GM10847 (cell line): Measurements from ENCODE around the gene GPX6.

Experiments used
- POLR2A ChIP-seq: IDR thresholded peaks from 2 replicates; pipeline ENCODE4 v1.6.1; 2011; ENCODE audit not compliant: insufficient read length; ENCODE audit errors: extremely low read depth

GPX6 gene

DNA sequence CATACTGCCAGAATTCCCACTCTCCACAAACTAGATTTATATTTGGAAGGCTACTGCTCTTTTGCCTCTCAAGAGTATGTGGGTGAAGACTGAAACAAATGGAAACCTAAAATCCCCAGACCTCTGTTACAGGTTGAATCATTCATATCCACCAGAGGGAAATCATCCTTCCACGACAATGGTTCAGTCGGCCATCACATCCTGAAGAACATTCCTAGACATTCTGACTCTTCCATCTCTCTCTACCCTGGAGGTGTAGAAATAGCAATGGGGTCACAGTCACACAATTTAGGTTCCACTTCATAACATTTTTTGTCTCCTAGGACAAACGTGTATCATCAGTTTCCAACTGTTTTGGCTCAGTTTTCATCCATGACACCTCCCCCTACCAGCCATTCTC, 18.7 kb upstream of the GPX6 start:
- no peak for TF ChIP-seq POLR2A

DNA sequence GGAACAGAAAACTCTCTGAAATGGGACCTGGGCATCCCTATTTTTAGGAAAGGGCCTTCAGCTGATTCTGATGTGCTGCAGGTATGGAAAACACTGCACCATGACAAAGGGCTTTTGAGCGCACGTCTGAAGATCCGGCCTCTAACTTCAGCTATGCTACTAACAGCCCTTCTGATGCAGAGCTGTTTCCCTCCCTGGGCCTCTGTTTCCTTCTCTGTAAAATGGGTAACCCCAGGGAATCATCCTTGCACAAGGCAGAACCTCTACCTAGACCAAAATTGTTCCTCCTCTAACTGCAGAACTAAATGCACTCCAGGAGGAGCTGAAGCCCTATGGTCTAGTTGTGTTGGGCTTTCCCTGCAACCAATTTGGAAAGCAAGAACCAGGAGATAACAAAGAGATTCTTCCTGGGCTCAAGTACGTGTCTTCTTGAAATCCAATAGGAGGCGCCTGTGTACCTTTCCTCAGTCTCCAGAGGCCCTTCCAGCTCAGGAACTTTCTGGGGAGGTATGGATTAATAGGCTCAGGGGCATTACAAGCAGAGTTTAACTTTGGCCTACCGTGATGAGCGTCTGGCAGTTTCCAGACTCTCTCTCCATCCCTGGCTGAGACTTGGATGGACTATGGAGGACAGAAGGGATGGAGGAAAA, 16.0 kb upstream of the GPX6 start:
- TF ChIP-seq POLR2A: no peak

DNA sequence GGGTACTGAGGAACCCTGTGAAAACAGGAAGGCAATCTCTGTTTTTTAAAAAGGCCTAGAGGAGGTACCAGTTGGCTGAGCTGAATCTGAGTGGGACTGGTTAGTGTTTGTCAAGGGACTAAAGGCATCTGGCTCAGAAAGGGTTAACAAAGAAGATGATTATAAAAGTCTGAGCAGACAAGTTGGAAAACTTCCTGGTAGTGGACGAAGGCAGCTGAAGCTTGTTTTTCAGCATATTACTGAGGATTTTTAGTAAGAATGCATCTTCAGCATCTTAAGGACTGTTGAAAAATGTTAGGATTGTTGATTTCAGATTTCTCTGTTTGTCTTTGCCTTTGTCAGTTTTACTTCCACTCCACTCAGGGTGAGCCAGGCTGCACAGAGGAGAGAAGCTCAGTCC, 15.2 kb upstream of the GPX6 start:
- TF ChIP-seq POLR2A: no peak

DNA sequence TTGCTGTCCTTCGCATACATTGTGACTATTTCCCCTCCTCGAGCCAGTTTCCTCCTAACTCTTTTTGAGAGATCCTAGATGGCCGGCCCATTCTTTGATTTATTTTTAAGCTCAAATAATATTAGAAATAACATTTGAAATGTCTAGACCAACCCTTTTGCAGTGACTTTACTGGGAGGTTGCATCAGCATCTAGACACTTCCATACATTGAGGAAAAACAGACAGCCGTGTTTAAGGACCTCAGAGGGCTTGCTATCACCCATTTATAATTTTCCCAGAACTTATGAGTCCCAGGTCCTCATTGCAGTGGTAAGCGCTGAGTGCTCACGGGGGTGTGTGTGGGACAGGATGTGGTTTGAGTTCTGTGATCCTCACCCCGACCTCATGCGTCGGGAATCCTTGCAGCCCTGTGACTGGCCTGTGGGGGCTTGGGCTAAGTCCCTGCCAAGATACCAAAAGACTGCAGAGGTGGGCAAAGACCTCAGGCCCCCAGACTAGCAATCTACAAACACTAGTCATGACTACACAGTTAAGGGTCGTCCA, 10.0 kb upstream of the GPX6 start, which contains the start of gene GPX5:
TSS of gene GPX5 (plus strand) at position 386 of the 544 bp plus-strand sequence. CDS start at position 519, 133 bp downstream.
- no peak for TF ChIP-seq POLR2A

DNA sequence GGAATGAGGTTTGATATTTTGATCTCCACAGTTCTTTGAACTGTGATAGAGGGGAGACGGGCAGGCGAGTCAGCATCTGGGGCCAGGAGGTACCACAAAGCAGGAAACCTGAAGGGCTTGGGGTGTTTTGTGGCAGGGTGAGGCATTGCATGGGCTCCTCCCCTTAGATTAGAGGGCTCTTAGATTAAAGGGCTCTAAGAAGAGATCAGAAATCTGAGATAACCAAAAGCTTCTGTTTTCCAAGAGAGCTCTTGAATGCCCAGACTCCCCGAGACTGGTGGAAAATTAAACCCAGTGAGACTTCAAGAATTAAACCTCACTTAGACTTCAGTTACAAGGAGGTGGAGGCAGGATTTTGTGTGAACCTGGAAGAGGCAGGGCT, 7.6 kb upstream of the GPX6 start:
- TF ChIP-seq POLR2A: no peak

DNA sequence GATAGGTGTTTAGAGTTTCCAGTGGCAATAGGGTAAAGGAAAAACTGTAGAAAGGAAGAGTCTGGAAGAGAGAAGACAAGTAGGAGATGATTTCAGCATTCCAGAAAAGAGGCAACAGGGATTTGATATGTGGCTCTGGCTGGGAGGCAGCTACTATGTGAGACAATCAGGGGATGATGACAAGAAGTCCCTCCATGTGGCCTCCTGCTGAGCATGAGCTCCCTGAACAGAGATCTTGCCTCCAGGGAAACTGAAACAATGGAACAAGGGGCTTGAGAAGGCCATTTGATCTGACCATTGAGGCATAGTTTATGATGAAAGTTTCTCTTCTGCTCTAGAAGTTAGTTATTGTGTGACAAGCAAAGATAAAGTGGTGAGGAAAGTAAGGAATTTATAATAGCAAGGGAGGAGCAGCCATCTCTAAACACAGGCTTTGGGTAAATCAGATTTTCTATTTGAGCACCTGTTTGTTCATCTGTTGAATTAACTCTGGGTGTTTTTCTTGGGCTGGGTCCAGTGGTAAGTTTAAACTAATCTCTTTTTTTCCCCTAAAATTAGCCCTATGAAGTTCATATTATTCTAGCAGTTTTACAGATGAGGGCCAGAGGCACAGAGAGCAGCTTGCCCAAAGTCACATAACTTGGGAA, 7.1 kb upstream of the GPX6 start:
- no peak for TF ChIP-seq POLR2A

DNA sequence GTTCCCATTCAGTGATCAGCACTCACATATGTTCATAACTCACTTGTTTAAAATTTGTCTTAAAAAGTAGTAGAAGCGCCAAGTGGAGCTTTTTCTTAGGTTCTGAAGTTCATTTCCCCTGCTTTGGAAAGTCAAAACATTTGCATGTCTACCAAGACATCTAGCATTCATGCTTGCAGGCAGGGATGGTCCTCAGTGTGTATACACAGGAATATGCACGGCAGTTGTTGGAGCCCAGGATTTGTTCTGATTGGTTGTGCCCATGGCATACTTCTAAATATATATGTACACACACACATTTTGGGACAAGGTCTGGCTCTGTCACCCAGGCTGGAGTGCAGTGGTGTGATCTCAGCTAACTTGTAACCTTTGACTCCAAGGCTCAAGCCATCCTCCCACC, 2.4 kb upstream of the GPX6 start:
- no peak for TF ChIP-seq POLR2A

DNA sequence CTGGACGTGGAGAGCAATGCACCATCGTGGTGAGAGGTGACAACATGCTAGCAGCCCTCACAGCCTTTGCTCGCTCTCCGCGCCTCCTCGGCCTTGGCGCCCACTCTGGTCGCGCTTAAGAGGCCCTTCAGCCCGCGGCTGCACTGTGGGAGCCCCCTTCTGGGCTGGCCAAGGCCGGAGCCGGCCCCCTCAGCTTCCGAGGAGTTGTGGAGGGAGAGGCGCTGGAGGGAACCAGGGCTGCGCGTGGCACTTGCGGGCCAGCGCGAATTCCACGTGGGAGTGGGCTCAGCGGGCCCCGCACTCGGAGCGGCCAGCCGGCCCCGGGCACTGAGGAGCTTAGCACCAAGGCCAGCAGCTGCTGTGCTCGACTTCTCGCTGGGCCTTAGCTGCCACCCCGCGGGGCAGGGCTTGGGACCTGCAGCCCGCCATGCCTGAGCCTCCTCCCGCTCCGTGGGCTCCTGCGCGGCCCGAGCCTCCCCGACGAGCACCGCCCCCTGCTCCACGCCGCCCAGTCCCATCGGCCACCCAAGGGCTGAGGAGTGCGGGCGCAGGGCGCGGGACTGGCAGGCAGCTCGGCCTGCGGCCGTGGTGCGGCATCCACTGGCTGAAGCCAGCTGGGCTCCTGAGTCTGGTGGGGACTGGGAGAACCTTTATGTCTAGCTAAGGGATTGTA, 3.8 kb downstream of the GPX6 start:
- TF ChIP-seq POLR2A: no peak

DNA sequence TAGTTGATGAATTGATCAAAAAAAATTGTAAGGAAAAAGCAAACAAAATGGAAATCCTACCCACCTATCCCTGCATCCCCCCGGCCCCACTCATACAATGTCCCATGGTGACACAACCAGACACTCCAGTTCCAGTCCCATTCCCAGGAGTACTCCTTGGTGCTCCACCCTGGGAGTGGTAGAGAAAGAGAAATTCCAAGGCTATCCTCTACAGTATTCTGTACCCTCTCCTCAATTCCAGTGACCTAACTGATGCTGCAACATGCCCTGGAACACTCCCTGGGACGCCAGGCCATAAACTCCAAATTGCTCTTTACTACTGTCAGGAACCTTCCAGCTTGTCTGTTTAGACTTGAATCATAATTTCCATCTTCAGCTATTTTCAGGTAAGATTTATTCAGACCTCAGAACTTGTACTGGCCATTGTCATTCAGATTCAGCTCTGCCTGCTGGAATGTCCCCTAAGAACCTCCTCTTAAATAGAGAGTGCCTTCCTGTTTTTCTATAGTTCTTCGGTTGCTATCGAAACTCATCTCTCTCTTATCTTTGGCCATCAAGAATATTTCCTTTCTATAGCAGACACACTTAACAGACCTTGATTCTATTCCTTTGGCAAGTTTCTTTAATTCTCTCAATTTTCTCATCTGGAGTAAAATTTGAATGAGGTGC, 8.7 kb downstream of the GPX6 start:
- no peak for TF ChIP-seq POLR2A

DNA sequence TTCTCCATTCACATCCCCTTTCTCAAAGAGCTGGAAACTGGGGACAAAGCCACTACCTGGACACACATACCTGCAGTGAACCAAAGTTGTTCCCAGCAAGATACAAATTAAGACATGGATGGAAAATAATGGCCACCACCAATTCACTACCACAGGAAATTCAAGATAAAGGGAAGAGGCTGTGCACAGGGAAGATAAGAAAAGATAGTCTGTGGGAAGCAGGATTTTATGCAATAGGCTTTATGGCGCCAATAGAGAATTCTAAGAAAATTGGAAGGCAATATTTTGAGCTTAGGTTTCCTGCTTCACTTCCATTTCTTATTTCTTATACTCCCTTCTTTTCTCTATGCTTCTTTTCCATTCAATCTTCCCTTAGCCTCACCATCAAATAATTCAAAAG, 9.9 kb downstream of the GPX6 start:
- TF ChIP-seq POLR2A: no peak

DNA sequence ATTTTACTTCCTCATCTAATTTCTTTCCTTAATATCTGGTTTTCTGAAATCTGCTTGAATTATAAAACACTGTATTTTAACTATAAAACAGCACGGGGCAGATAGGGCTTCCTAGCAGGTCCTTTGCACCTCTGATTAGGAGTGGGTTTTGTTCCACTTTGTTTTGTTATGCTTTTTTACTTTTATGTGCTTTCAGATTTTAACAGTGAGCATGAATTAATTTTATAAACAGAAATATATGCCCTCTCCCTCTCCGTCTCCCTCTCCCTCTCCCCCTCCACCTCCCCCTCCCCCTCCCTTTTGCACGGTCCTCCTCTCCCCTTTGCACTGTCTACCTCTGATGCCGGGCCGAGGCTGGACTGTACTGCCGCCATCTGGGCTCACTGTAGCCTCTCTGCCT, 14.3 kb downstream of the GPX6 start:
- TF ChIP-seq POLR2A: no peak

DNA sequence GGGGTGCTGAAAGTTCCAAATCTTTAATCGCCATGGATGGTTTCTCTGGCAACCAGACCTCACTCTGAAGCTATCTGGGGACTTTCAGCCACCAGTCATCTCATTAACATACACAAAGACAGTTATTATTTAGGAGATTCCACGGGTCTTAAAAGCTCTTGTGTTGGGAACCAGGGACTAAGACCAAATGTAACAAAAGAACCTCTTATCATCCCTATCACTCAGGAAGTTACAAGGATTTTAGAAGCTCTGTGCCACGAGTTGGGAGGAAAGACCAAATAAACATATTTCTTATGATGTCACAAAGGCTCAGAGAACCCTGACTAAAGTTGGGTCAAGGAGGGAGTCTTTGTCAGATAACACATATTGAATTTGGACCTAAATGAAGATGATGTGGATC, 17.7 kb downstream of the GPX6 start:
- TF ChIP-seq POLR2A: no peak

DNA sequence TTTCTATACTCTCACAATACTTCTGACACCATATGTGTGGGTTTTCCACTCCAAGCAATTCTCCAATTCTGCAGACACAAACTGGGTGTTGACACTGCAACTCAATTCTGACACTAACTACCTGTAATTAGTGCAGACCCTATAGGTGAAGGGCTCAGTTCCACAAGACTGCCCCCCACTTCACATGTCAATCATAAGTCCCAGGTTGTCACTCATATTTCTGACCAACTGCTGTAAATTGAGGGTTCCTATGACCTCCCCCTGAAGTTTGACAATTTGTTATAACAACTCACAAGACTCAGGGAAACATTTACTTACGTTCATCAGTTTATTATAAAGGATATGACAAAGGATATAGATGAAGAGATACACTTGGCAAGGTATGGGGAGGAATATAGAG, 18.3 kb downstream of the GPX6 start:
- TF ChIP-seq POLR2A: no peak

DNA sequence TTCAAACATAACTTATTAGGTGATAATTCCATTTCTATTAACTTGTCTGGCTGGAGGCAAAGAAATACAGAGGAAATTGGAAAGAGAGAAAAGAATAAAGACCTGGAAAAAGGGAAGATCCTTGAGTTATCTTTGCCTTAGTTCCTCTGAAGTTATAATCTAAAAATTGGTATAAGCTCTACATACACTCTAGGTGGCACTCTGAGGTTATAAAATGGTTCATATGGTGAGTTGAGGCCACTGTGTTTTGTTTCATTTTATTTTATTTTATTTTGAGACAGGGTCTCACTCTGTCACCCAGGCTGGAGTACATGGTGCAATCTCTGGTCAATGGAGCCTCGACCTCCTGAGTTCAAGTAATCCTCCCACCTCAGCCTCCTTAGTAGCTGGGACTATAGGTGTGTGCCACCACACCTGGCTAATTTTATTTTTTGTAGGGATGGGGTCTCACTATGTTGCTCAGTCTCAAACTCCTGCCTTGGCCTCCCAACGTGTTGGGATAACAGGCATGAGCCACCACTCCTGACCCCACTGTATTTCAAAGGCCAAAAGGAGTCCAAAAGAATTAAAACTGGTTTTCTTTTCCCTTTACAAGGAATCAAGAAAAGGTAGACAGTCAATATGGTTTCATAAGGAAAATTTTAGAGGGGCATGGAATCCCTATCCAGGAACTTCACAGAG, 19.4 kb downstream of the GPX6 start:
- no peak for TF ChIP-seq POLR2A

DNA sequence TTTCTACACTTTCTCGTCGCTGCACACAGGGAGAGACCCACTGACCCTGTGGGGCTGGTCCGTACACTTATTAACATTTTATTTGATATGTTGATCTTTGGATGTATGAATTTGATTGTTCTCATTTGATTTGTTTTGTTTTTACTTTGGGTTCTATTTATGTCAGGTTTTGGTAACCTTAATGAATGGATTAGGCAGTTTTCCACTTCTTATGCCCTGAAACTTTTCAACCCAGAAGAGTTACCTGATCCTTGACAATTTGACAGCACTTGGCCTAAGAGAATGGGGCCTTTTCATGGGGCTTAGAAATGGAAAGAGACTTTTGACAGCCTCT, 23.6 kb downstream of the GPX6 start:
- no peak for TF ChIP-seq POLR2A
